GM12865 (cell line): ENCODE measurements around the gene FAM20C.

Experiments
- DNase-seq: peaks from one replicate; pipeline ENCODE4 v3.0.0; 2010; ENCODE audit warnings: low read depth
- H3K4me3 ChIP-seq: 2 replicates; pipeline ENCODE4 v1.5.1; 2011; ENCODE audit warnings: mild to moderate bottlenecking, low read depth, low read length, control low read depth
- TF ChIP-seq, protein P1 (sequence below): IDR thresholded peaks from 2 replicates; pipeline ENCODE4 v1.5.1; 2011; ENCODE audit warnings: low read length, control low read depth, low read depth, inconsistent platforms; ENCODE audit not compliant: insufficient read depth; ENCODE audit errors: missing control alignments

The FAM20C gene

DNA sequence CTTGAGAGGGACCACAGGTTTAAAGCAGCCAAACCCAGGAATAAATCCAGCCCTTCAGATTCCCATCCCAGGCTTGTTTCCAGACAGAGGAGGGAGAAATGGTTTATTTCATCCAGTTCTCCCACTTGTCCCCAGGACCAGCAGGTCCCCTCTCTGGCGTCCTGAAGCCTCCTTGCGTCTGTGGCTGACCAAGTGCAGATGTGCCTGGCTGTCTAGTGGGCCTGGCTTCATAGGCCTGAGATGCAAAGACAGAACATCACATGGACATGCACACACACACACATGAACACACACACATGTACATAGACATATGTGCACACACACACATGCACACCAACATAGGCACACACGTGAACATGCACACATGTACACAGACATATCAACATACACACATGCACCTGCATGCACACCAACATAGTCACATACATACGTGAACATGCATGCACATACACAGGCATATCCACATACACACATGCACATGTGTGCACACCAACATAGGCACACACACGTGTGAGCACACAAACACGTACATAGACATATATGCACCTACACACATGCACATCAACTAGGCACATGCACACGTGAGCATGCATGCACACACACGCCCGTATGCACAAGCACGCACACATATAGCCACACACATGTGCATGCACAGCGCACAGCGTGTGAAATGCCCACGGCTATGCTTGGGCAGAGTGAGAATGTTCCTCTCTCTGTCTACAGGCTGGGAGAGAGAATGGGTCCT, 108.3 kb downstream of the FAM20C start:
- no peak for DNase-seq
- TF ChIP-seq, protein P1, sequence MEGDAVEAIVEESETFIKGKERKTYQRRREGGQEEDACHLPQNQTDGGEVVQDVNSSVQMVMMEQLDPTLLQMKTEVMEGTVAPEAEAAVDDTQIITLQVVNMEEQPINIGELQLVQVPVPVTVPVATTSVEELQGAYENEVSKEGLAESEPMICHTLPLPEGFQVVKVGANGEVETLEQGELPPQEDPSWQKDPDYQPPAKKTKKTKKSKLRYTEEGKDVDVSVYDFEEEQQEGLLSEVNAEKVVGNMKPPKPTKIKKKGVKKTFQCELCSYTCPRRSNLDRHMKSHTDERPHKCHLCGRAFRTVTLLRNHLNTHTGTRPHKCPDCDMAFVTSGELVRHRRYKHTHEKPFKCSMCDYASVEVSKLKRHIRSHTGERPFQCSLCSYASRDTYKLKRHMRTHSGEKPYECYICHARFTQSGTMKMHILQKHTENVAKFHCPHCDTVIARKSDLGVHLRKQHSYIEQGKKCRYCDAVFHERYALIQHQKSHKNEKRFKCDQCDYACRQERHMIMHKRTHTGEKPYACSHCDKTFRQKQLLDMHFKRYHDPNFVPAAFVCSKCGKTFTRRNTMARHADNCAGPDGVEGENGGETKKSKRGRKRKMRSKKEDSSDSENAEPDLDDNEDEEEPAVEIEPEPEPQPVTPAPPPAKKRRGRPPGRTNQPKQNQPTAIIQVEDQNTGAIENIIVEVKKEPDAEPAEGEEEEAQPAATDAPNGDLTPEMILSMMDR, result no peak
- no peak overlapping the region for H3K4me3 ChIP-seq

DNA sequence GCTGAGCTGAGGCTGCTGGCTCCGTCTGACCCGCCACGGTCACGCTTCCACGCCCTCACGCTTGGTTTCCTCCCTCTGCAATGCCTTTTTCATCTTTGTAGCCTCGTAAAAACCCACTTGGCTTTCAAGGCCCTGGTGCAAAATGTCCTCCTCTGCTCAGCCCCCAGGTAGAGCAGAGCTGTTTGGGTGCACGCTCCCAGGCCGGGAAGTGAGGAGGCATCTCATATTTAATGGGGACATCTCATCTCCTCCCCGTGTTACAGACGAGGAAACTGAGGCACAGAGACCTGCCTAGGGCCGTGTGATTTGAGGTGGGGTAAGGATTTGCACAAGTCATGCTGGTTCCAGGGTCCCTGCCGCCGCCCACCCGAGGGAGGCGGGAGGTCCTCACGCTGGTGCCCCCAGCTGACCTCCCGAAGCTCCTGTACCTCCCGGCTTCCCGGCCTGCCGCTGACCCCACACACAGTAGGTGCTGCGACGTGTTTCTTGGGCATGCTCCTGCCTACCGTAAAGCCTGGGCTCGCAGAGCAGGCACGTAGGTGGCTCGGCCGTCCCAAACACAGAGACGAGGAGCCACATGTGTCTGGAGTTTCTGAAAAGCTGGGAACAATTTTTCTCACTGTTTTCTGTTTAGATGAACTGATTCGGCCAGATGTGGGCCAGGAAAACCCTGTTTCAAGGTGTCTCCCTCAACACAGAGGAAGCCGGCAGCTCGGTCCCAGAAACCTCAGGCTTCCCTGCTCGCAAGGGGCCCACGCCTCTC, 109.1 kb downstream of the FAM20C start:
- TF ChIP-seq, protein P1, result no peak
- no peak overlapping the region for H3K4me3 ChIP-seq
- DNase-seq, result no peak

DNA sequence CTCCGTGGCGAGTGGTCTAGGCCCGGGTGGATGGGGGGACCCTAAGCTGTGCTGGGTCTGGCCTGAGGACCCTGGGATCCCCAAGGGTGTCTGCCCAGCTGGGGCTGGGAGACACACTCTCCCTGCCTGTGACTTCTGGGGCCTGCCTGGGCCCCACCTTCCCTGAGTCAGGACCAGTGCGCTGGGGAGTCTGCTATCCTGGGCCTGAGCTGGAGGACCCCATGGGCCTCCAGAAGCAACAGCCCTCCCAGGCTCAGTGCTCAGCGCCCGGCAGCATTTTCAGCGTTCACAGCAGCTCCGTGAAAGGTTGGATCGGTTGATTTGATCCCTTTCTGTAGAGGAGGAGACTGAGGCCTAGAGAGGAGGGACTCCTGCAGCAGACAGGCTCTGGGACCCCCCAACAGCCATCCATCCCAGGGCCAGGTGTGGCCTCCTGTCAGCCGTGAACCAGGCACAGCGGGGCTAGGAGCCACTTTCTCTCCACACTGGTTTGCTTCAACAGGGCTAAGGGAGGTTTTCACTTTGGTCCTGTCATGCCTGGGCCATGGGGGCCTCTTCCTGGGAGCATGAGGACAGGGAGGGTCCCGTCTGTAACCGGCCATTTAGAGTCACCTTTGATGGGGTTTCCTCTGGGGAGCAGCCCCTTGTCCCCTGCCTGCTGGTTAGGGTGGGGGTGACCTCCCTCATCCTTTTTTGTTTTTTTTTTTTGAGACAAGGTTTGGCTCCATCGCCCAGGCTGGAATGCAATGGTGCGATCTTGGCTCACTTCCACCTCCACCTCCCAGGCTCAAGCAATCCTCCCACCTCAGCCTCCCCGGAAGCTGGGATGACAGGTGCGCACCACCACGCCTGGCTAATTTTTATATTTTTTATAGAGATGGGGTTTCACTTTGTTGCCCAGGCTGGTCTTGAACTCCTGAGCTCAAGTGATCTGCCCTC, 110.0 kb downstream of the FAM20C start:
- no peak overlapping the region for H3K4me3 ChIP-seq
- TF ChIP-seq, protein P1, result no peak
- no peak for DNase-seq

DNA sequence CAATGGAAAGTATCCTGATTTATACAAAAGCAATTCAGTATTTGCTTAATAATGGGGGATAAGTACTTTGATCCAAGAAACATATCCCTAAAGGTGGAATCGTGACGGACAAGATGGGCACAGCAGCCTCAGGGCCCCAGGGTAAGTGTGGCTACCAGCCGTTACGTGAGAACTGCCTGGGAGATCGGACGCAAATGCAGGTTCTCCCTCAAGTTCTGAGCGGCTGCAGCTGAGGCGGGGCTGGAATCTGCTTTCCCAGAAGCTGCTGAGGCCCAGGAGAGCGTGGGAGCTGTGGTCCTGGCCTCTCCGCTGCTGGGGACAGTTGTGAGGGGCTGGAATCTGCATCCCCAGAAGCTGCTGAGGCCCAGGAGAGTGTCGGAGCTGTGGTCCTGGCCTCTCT, 111.1 kb downstream of the FAM20C start:
- H3K4me3 ChIP-seq, result no peak overlapping the region
- TF ChIP-seq, protein P1, result no peak
- DNase-seq, result no peak

DNA sequence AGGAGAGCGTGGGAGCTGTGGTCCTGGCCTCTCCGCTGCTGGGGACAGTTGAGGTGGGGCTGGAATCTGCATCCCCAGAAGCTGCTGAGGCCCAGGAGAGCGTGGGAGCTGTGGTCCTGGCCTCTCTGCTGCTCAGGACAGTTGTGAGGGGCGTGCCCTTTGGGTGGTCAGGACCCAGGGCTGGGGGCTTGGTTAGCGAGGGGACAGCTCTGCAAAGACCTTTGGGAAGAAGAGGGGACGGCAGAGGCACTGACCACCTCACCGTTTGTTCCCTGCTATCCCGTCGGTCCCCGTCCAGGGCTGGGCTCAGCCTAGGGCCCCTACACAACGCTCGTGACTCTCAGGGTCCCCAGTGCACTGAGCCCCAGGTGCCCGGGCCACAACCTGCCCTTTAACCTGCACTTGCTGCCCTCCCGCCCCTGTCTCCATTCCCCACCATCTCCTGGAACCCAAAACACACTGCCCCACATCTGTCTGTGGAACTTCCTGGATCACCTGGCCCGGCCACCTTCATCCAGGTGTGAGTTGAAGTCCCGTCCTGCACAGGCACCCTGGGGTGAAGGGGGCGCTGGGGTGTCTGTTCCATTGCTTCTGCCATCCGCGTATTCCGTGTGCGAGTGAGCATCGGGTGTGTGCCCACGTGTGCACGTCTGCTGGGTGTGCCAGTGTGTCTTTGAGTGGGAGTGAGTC, 111.7 kb downstream of the FAM20C start:
- TF ChIP-seq, protein P1, result no peak
- no peak for DNase-seq
- no peak overlapping the region for H3K4me3 ChIP-seq
